ENCODE measurements around the gene MUC6.

DNA sequence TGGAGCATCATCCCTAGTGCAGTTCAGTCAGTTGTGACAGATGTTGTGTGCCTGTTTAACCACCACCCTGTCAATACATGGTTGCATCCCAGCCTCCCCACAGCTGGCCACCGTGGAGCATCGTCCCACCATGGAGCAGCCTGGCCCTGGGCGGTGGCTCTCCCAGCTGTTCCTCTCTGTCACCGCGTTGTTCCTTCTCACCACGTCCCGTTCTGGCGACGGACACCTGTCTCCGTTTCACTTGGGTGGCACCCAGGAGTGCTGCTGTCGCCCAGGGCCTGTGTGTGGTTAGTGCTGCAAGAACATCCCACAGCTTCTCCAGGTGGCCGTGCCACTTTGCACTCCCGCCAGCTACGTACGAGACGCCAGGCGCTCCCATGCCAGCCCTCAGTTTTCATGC lies 26.5 kb downstream of the MUC6 start:
- TF ChIP-seq EZH2phosphoT487 (IDR thresholded peaks at IDR 0.05; ENCODE audit: insufficient read depth, low read depth) (no peak), EZH2 (IDR thresholded peaks at IDR 0.05; ENCODE audit: insufficient read depth, poor library complexity, severe bottlenecking) (no peak)

All from GM23248 (cell line).